BLaER1 treated with 17β-estradiol and CSF1 and Interleukin-3, amounts not matched to agents 10 nM and 100 nM (cell line): Measurements from ENCODE around the gene ROR1.
A peak's percentile ranks its signal among the peaks of the same experiment; 100 is the strongest.

Experiments
- H3K27ac ChIP-seq, 11 experiments: shearing (Covaris generic); formaldehyde crosslinking; 2 replicates each; pipeline ENCODE4 v1.8.1; 2022
- H3K27me3 ChIP-seq, 11 experiments: shearing (Covaris generic); formaldehyde crosslinking; 2 replicates each; pipeline ENCODE4 v1.8.1; 2022
- H3K36me3 ChIP-seq, 11 experiments: shearing (Covaris generic); formaldehyde crosslinking; 2 replicates each; pipeline ENCODE4 v1.8.1; 2022
- H3K4me1 ChIP-seq, 10 experiments: shearing (Covaris generic); formaldehyde crosslinking; 2 replicates each; pipeline ENCODE4 v1.8.1; 2022
- H3K4me2 ChIP-seq, 11 experiments: shearing (Covaris generic); formaldehyde crosslinking; 2 replicates each; pipeline ENCODE4 v1.8.1; 2022
- H3K4me3 ChIP-seq, 10 experiments: shearing (Covaris generic); formaldehyde crosslinking; 2 replicates each; pipeline ENCODE4 v1.8.1; 2022
- H3K9ac ChIP-seq, 11 experiments: shearing (Covaris generic); formaldehyde crosslinking; 2 replicates each; pipeline ENCODE4 v1.8.1; 2022
- H3K9me3 ChIP-seq, 11 experiments: shearing (Covaris generic); formaldehyde crosslinking; replicated peaks in 1 of 11; 2 replicates each; pipeline ENCODE4 v1.8.1; 2022
- H4K20me1 ChIP-seq, 11 experiments: shearing (Covaris generic); formaldehyde crosslinking; 2 replicates each; pipeline ENCODE4 v1.8.1; 2022
- Cebpa-rat ChIP-seq, 11 experiments: shearing (Covaris generic); IDR thresholded peaks; 2 replicates each; pipeline ENCODE4 v1.8.1; 2022

The ROR1 gene

DNA sequence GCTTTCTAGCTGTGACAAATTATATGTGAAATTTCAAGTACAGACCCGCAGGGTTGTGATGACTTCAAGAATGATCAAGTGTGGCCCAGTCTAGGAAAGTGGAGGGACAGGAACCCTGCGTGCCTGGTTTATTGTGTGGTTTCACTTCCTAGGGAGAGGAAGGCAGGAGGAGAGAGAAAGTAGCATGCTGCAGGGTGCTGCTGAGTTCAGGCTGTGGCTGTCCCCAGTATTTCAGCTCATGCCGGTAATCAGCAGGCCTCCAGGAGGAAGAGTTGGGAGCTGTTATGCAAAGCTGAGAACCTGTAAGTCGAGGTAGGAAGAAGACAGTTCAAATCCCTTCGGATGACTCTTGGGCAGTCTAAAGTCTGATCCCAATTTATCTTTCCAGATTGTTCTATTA is 140.4 kb downstream of the ROR1 start:
- peaks cover 0 to 4% (median 0%) of the 10 kb centered on the region in 11 experiments; a peak in 1 of 22 replicates for H3K9me3 ChIP-seq
- no peak overlapping the region for H3K9ac ChIP-seq
- H4K20me1 ChIP-seq = no peaks in the 10 kb centered on the region
- no peak overlapping the region for H3K27ac ChIP-seq
- H3K4me2 ChIP-seq = peak overlapping the region in 1 of 11 experiments; percentile 11; a peak in 1 of 22 replicates
- no peaks in the 10 kb centered on the region for H3K27me3 ChIP-seq
- no peak for TF ChIP-seq Cebpa-rat (IDR thresholded peaks at IDR 0.05)
- peaks cover 5 to 19% (median 12%) of the 10 kb centered on the region in 10 experiments; a peak in 16 of 20 replicates for H3K4me1 ChIP-seq
- no peaks in the 10 kb centered on the region for H3K36me3 ChIP-seq
- no peak overlapping the region for H3K4me3 ChIP-seq

GRCh38 chr1:63914706-63915105 is 140.9 kb downstream of the ROR1 start:
- H3K36me3 ChIP-seq = no peaks in the 10 kb centered on the region
- H3K27ac ChIP-seq = no peak overlapping the region
- H3K4me2 ChIP-seq = no peak overlapping the region
- H4K20me1 ChIP-seq = no peaks in the 10 kb centered on the region
- peaks cover 0 to 4% (median 0%) of the 10 kb centered on the region in 11 experiments; a peak in 1 of 22 replicates for H3K9me3 ChIP-seq
- no peak overlapping the region for H3K4me3 ChIP-seq
- no peaks in the 10 kb centered on the region for H3K27me3 ChIP-seq
- H3K9ac ChIP-seq = no peak overlapping the region
- peaks cover 5 to 22% (median 12%) of the 10 kb centered on the region in 10 experiments; a peak in 16 of 20 replicates for H3K4me1 ChIP-seq
- no peak for TF ChIP-seq Cebpa-rat (IDR thresholded peaks at IDR 0.05)

- H3K36me3 ChIP-seq = no peaks in the 10 kb centered on the region
- no peak overlapping the region for H3K27ac ChIP-seq
- TF ChIP-seq Cebpa-rat (IDR thresholded peaks at IDR 0.05) = no peak
- no peak overlapping the region for H3K4me3 ChIP-seq
- H3K27me3 ChIP-seq = no peaks in the 10 kb centered on the region
- H3K4me1 ChIP-seq = peaks cover 5 to 26% (median 15%) of the 10 kb centered on the region in 10 experiments; a peak in 16 of 20 replicates
- no peaks in the 10 kb centered on the region for H4K20me1 ChIP-seq
- no peak overlapping the region for H3K4me2 ChIP-seq
- no peak overlapping the region for H3K9ac ChIP-seq
- peaks cover 0 to 4% (median 0%) of the 10 kb centered on the region in 11 experiments; a peak in 1 of 22 replicates for H3K9me3 ChIP-seq
These were observed 141.3 kb downstream of the ROR1 start for GRCh38 chr1:63915121-63915520.

GRCh38 chr1:63916485-63917360 is 142.9 kb downstream of the ROR1 start:
- no peak for TF ChIP-seq Cebpa-rat (IDR thresholded peaks at IDR 0.05)
- Histone ChIP-seq H3K36me3 (no peaks in the 10 kb centered on the region), H3K9me3 (peaks cover 0 to 4% (median 0%) of the 10 kb centered on the region in 11 experiments; a peak in 1 of 22 replicates), H3K4me2 (peak overlapping the region in 3 of 11 experiments; percentile 23 to 46 (median 34); a peak in 5 of 22 replicates), H3K27me3 (no peaks in the 10 kb centered on the region), H3K27ac (no peak overlapping the region), H4K20me1 (no peaks in the 10 kb centered on the region), H3K9ac (no peak overlapping the region), H3K4me3 (no peak overlapping the region), H3K4me1 (peaks cover 5 to 42% (median 30%) of the 10 kb centered on the region in 10 experiments; a peak in 18 of 20 replicates)

- TF ChIP-seq Cebpa-rat (IDR thresholded peaks at IDR 0.05) = no peak
- H3K4me2 ChIP-seq = peak overlapping the region; percentile 13 to 60 (median 43); a peak in 20 of 22 replicates
These were observed 144.0 kb downstream of the ROR1 start for GRCh38 chr1:63917571-63918417.

DNA sequence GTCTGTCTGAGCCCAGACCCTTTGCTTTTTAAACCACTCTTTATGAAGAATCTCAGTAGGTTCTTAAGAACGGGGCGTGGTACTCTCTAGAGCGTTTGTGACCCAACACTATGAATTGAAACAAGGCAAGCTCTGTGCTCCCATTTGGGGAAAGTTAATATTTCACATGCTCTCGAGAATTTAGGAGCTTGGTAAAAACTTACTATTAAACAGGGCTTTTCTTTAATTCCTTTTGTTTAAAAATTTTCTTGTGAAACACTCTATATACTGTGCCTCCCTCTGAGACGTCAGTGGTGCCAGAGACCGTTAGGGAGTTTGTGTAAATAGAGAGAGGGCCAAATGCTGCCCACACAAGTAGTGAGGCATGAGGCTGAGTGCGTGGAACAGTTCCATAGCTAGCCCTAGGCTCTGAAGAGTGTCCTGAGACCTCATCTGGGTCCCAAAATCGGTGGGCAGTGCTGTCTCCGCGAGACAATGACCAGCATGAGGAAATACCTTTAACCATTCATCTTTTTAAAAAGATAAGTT is 144.7 kb downstream of the ROR1 start:
- H3K36me3 ChIP-seq = no peaks in the 10 kb centered on the region
- no peak overlapping the region; a peak in 1 of 22 replicates for H3K4me2 ChIP-seq
- H3K9ac ChIP-seq = no peak overlapping the region
- H3K4me3 ChIP-seq = no peak overlapping the region
- peaks cover 15 to 59% (median 47%) of the 10 kb centered on the region in 10 experiments; a peak in 18 of 20 replicates for H3K4me1 ChIP-seq
- peaks cover 0 to 4% (median 0%) of the 10 kb centered on the region in 11 experiments; a peak in 1 of 22 replicates for H3K9me3 ChIP-seq
- no peaks in the 10 kb centered on the region for H3K27me3 ChIP-seq
- no peak for TF ChIP-seq Cebpa-rat (IDR thresholded peaks at IDR 0.05)
- no peaks in the 10 kb centered on the region for H4K20me1 ChIP-seq
- no peak overlapping the region for H3K27ac ChIP-seq

More at GRCh38 chr1:63917571-63918417, 144.0 kb downstream of the ROR1 start:
- Histone ChIP-seq H3K4me1 (peaks cover 11 to 53% (median 41%) of the 10 kb centered on the region in 10 experiments; a peak in 18 of 20 replicates), H3K9me3 (peaks cover 0 to 4% (median 0%) of the 10 kb centered on the region in 11 experiments; a peak in 1 of 22 replicates), H3K27ac (no peak overlapping the region), H3K27me3 (no peaks in the 10 kb centered on the region), H4K20me1 (no peaks in the 10 kb centered on the region), H3K4me3 (no peak overlapping the region), H3K36me3 (no peaks in the 10 kb centered on the region), H3K9ac (no peak overlapping the region)

DNA sequence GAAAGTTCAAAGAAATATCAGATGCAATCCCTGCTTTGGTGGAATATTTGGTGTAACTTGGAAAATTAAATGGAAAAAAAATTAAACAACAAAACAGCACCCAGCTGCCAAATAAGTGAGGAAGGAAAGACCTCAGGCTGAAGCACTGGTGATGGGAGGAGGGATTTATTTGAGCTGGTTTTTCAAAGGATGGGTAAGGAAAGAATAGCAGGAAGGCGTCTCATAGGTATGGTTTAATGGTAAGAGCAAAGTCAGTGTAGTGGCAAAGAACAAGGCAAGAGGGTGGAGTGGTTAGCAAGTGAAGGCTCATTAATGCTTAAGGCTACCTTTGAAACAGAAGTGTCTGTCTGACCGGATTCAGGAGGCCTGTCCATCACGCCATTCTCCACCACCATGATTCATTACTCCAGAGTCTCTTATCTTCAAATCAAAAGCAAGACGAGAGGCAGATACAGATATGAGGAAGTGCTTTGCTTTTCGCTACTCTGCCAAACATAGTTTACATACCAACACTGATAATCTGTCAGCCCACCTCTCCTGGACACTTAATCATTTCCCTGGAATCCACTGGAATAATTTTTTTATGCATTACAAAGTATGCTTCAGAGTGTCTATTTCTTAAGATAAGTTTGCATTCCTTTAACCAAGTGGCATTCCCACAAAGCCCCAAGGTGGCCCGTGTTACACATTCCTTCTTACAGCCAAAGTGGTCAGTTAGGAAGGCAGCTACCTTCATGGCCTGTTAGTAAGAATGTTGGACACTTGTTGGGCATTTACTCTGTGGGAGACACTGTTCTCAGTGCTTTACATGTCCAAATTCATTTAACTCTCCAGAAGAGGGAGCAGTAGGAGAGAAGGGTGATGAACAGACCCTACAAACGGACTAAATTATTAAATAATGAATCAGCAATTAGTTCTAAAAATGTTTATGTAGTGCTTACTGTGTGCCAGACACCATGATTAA is 146.6 kb downstream of the ROR1 start:
- H3K27ac ChIP-seq = peak overlapping the region in 4 of 11 experiments; percentile 30 to 54 (median 52); a peak in 3 of 22 replicates
- H3K4me1 ChIP-seq = peaks cover 15 to 66% (median 47%) of the 10 kb centered on the region in 10 experiments; a peak in 18 of 20 replicates
- no peaks in the 10 kb centered on the region for H3K36me3 ChIP-seq
- H3K27me3 ChIP-seq = no peaks in the 10 kb centered on the region
- no peaks in the 10 kb centered on the region for H4K20me1 ChIP-seq
- peak overlapping the region in 8 of 11 experiments; percentile 6 to 83 (median 68); a peak in 15 of 22 replicates for H3K4me2 ChIP-seq
- TF ChIP-seq Cebpa-rat (IDR thresholded peaks at IDR 0.05) = no peak
- no peak overlapping the region for H3K4me3 ChIP-seq
- no peak overlapping the region for H3K9ac ChIP-seq
- peaks cover 0 to 8% (median 0%) of the 10 kb centered on the region in 11 experiments; a peak in 7 of 22 replicates for H3K9me3 ChIP-seq
